SJSA1 (cell line): Measurements from ENCODE around the gene ENTPD8. TPM values are rescaled to one million over a fixed set of nuclear protein-coding genes. Genes with fewer than 3 reads are reported as not detected.
"Not testable (repeated sequence)": the region's sequence is repeated elsewhere in the genome, so short reads cannot be mapped to it uniquely, and the experiment has no call there.

ENCODE experiments used
- DNase-seq, 2 experiments: peaks; one replicate each; pipeline ENCODE4 v3.0.0-alpha.2; 2015 to 2020; ENCODE audit warnings: low spot score in 2 of 2, low read depth in 1 of 2
- H3K27ac ChIP-seq: fragments of 250-450 bp; sonication (Bioruptor Pico); 2 replicates; pipeline ENCODE4 v1.5.1; 2020; ENCODE audit warnings: mild to moderate bottlenecking, moderate library complexity
- H3K27me3 ChIP-seq: fragments of 250-450 bp; sonication (Bioruptor Pico); replicated peaks from 2 replicates; pipeline ENCODE4 v1.5.1; 2020; ENCODE audit warnings: mild to moderate bottlenecking, moderate library complexity
- H3K36me3 ChIP-seq: fragments of 250-450 bp; sonication (Bioruptor Pico); 2 replicates; pipeline ENCODE4 v1.5.1; 2020; ENCODE audit warnings: mild to moderate bottlenecking
- H3K4me1 ChIP-seq: fragments of 250-450 bp; sonication (Bioruptor Pico); replicated peaks from 2 replicates; pipeline ENCODE4 v1.6.1; 2021; ENCODE audit warnings: mild to moderate bottlenecking
- H3K4me3 ChIP-seq: fragments of 250-450 bp; sonication (Bioruptor Pico); 2 replicates; pipeline ENCODE4 v1.5.1; 2020; ENCODE audit warnings: mild to moderate bottlenecking
- H3K9me3 ChIP-seq: fragments of 250-450 bp; sonication (Bioruptor Pico); replicated peaks from 2 replicates; pipeline ENCODE4 v1.5.1; 2020; ENCODE audit warnings: mild to moderate bottlenecking
- total RNA-seq: library from RNA; depleted of rRNA; stranded (reverse); fragments of >200 nt; shearing (Covaris generic); gene quantifications from 2 replicates; pipeline ENCODE4 v1.2.3, GENCODE V29; 2014; rRNA removed

ENTPD8 gene
- total RNA-seq, 1 experiment from 2014 or later: not detected

GRCh38 chr9:137392232-137393007 is 48.7 kb downstream of the ENTPD8 start:
- no peaks in the 10 kb centered on the region for H3K4me1 ChIP-seq
- H3K36me3 ChIP-seq: no peaks in the 10 kb centered on the region
- no peak overlapping the region for H3K4me3 ChIP-seq
- no peak for DNase-seq
- H3K9me3 ChIP-seq: no peaks in the 10 kb centered on the region
- no peak overlapping the region for H3K27ac ChIP-seq
- H3K27me3 ChIP-seq: no peaks in the 10 kb centered on the region

- Histone ChIP-seq H3K27ac (no peak overlapping the region), H3K36me3 (no peaks in the 10 kb centered on the region), H3K9me3 (no peaks in the 10 kb centered on the region), H3K4me3 (no peak overlapping the region), H3K27me3 (no peaks in the 10 kb centered on the region), H3K4me1 (no peaks in the 10 kb centered on the region)
- DNase-seq: no peak
Observed at GRCh38 chr9:137391411-137391754, 49.8 kb downstream of the ENTPD8 start.

- no peaks in the 10 kb centered on the region for H3K9me3 ChIP-seq
- H3K36me3 ChIP-seq: no peaks in the 10 kb centered on the region
- DNase-seq: no peak
- H3K27ac ChIP-seq: no peak overlapping the region
- H3K4me1 ChIP-seq: no peaks in the 10 kb centered on the region
- no peaks in the 10 kb centered on the region for H3K27me3 ChIP-seq
- no peak overlapping the region for H3K4me3 ChIP-seq
Observed at GRCh38 chr9:137390553-137391410, 50.4 kb downstream of the ENTPD8 start.

- no peaks in the 10 kb centered on the region for H3K27me3 ChIP-seq
- H3K27ac ChIP-seq: no peak overlapping the region
- H3K9me3 ChIP-seq: no peaks in the 10 kb centered on the region
- H3K4me1 ChIP-seq: no peaks in the 10 kb centered on the region
- H3K4me3 ChIP-seq: no peak overlapping the region
- DNase-seq: no peak
- H3K36me3 ChIP-seq: no peaks in the 10 kb centered on the region
Observed at GRCh38 chr9:137389428-137389746, 51.8 kb downstream of the ENTPD8 start.

GRCh38 chr9:137388589-137389427 is 52.3 kb downstream of the ENTPD8 start:
- Histone ChIP-seq H3K9me3 (no peaks in the 10 kb centered on the region), H3K27ac (no peak overlapping the region), H3K36me3 (no peaks in the 10 kb centered on the region), H3K27me3 (no peaks in the 10 kb centered on the region), H3K4me1 (no peaks in the 10 kb centered on the region), H3K4me3 (no peak overlapping the region)
- DNase-seq: no peak

- H3K4me3 ChIP-seq: no peak overlapping the region
- no peaks in the 10 kb centered on the region for H3K4me1 ChIP-seq
- DNase-seq: no peak
- H3K27me3 ChIP-seq: no peaks in the 10 kb centered on the region
- H3K27ac ChIP-seq: no peak overlapping the region
- no peaks in the 10 kb centered on the region for H3K9me3 ChIP-seq
- H3K36me3 ChIP-seq: no peaks in the 10 kb centered on the region
Observed at GRCh38 chr9:137387891-137388560, 53.1 kb downstream of the ENTPD8 start.

- Histone ChIP-seq H3K36me3 (no peaks in the 10 kb centered on the region), H3K4me1 (no peaks in the 10 kb centered on the region), H3K27me3 (no peaks in the 10 kb centered on the region), H3K4me3 (no peak overlapping the region), H3K9me3 (no peaks in the 10 kb centered on the region), H3K27ac (no peak overlapping the region)
- DNase-seq: no peak
Observed at GRCh38 chr9:137387114-137387890, 53.9 kb downstream of the ENTPD8 start.

GRCh38 chr9:137386507-137387113 is 54.5 kb downstream of the ENTPD8 start:
- DNase-seq, H3K27ac ChIP-seq, H3K27me3 ChIP-seq, H3K4me1 ChIP-seq, H3K36me3 ChIP-seq, H3K4me3 ChIP-seq, H3K9me3 ChIP-seq: not testable (repeated sequence)

GRCh38 chr9:137385061-137385655 is 56.0 kb downstream of the ENTPD8 start:
- Histone ChIP-seq H3K36me3 (no peaks in the 10 kb centered on the region), H3K4me1 (no peaks in the 10 kb centered on the region), H3K4me3 (no peak overlapping the region), H3K27me3 (no peaks in the 10 kb centered on the region), H3K27ac (no peak overlapping the region), H3K9me3 (no peaks in the 10 kb centered on the region)
- DNase-seq: no peak

Other genes starting within 250 kb of the ENTPD8 start
- gene TPRN, start 240.6 kb downstream of the ENTPD8 start, total RNA-seq: 6.0 and 6.1 TPM in 2 replicates
- gene TMEM203, start 235.7 kb downstream of the ENTPD8 start, total RNA-seq: 44.5 and 51.3 TPM in 2 replicates
- gene NDOR1, start 235.7 kb downstream of the ENTPD8 start, total RNA-seq: 5.2 and 6.5 TPM in 2 replicates
- not detected in 2 replicates for gene RNF208, start 219.1 kb downstream of the ENTPD8 start, total RNA-seq
- gene CYSRT1, start 216.2 kb downstream of the ENTPD8 start, total RNA-seq: 0.24 TPM in 1 of 2 replicates, not detected in the other
- gene RNF224, start 213.9 kb downstream of the ENTPD8 start, total RNA-seq: not detected in 2 replicates
- not detected in 2 replicates for gene SLC34A3, start 210.5 kb downstream of the ENTPD8 start, total RNA-seq
- gene TUBB4B, start 200.1 kb downstream of the ENTPD8 start, total RNA-seq: 229 and 232 TPM in 2 replicates
- not detected in 2 replicates for gene STPG3, start 190.1 kb downstream of the ENTPD8 start, total RNA-seq
- 35.2 and 41.9 TPM in 2 replicates for gene NELFB, start 186.0 kb downstream of the ENTPD8 start, total RNA-seq
- gene TOR4A, start 163.6 kb downstream of the ENTPD8 start, total RNA-seq: 9.7 and 10.9 TPM in 2 replicates
- gene NRARP, start 139.1 kb downstream of the ENTPD8 start, total RNA-seq: 0.97 and 1.2 TPM in 2 replicates
- 1.8 and 4.0 TPM in 2 replicates for gene EXD3, start 18.2 kb downstream of the ENTPD8 start, total RNA-seq
- not detected in 2 replicates for gene NOXA1, start 18.0 kb downstream of the ENTPD8 start, total RNA-seq
- gene NSMF, start 18.0 kb upstream of the ENTPD8 start, total RNA-seq: 11.6 and 17.9 TPM in 2 replicates
- 0.05 TPM in 1 of 2 replicates, not detected in the other for gene PNPLA7, start 109.0 kb upstream of the ENTPD8 start, total RNA-seq
- 59.5 and 119 TPM in 2 replicates for gene MRPL41, start 110.5 kb upstream of the ENTPD8 start, total RNA-seq
- gene DPH7, start 137.6 kb upstream of the ENTPD8 start, total RNA-seq: 11.3 and 18.7 TPM in 2 replicates
- gene ZMYND19, start 149.2 kb upstream of the ENTPD8 start, total RNA-seq: 20.9 and 32.4 TPM in 2 replicates
- gene ARRDC1, start 164.3 kb upstream of the ENTPD8 start, total RNA-seq: 8.0 and 10.4 TPM in 2 replicates
- gene EHMT1, start 177.6 kb upstream of the ENTPD8 start, total RNA-seq: 12.9 and 32.0 TPM in 2 replicates